ENCODE measurements around the gene RBX1. TPM values are rescaled to one million over a fixed set of nuclear protein-coding genes. Genes with fewer than 3 reads are reported as not detected.
A peak's percentile ranks its signal among the peaks of the same experiment; 100 is the strongest.

Gene RBX1
- total and polyA plus RNA-seq, 5 donors from 2014 or later: 40.8 to 264 (median 213) TPM

GRCh38 chr22:40955571-40955970, 4.4 kb downstream of the RBX1 start:
- H3K4me3 ChIP-seq (ENCODE audit: low read depth, low read length): no peak overlapping the region
- H3K9me3 Mint-ChIP-seq: peaks cover 0 to 2% (median 0%) of the 10 kb centered on the region in 7 donors
- peaks cover 33% of the 10 kb centered on the region for H3K4me1 ChIP-seq (ENCODE audit: control insufficient read depth, insufficient read depth, low read length, poor library complexity, severe bottlenecking)
- H3K4me3 Mint-ChIP-seq: no peak overlapping the region
- no peak for ATAC-seq (ENCODE audit: low read depth in 2 of 2)
- peaks cover 27% of the 10 kb centered on the region for H3K36me3 ChIP-seq (ENCODE audit: control insufficient read depth, insufficient read depth, low read length)
- H3K27ac ChIP-seq (ENCODE audit: insufficient read depth, low read length, poor library complexity, severe bottlenecking): no peak overlapping the region
- no peak overlapping the region for H3K27ac Mint-ChIP-seq
- peaks cover 18% of the 10 kb centered on the region for H3K36me3 Mint-ChIP-seq
- no peaks in the 10 kb centered on the region for H3K9me3 ChIP-seq (ENCODE audit: control insufficient read depth in 2 of 2, low read length in 2 of 2)
- H3K4me1 Mint-ChIP-seq: peaks cover 27 to 65% (median 47%) of the 10 kb centered on the region in 4 donors
- peaks cover 9% of the 10 kb centered on the region for H3K27me3 Mint-ChIP-seq
- peak in 1 of 3 donors; percentile 26 for DNase-seq
- H3K27me3 ChIP-seq (ENCODE audit: control insufficient read depth, insufficient read depth, low read length): no peaks in the 10 kb centered on the region

- peak overlapping the region in 1 of 3 donors; percentile 49 for H3K27ac Mint-ChIP-seq
- H3K4me1 Mint-ChIP-seq: peaks cover 23 to 57% (median 39%) of the 10 kb centered on the region in 4 donors
- H3K36me3 Mint-ChIP-seq: peaks cover 18% of the 10 kb centered on the region
- no peaks in the 10 kb centered on the region for H3K9me3 ChIP-seq (ENCODE audit: control insufficient read depth in 2 of 2, low read length in 2 of 2)
- no peaks in the 10 kb centered on the region for H3K27me3 ChIP-seq (ENCODE audit: control insufficient read depth, insufficient read depth, low read length)
- H3K27ac ChIP-seq (ENCODE audit: insufficient read depth, low read length, poor library complexity, severe bottlenecking): no peak overlapping the region
- H3K36me3 ChIP-seq (ENCODE audit: control insufficient read depth, insufficient read depth, low read length): peaks cover 31% of the 10 kb centered on the region
- H3K4me3 ChIP-seq (ENCODE audit: low read depth, low read length): no peak overlapping the region
- peaks cover 23% of the 10 kb centered on the region for H3K4me1 ChIP-seq (ENCODE audit: control insufficient read depth, insufficient read depth, low read length, poor library complexity, severe bottlenecking)
- peaks cover 0 to 2% (median 0%) of the 10 kb centered on the region in 7 donors for H3K9me3 Mint-ChIP-seq
- H3K4me3 Mint-ChIP-seq: no peak overlapping the region
- ATAC-seq (ENCODE audit: low read depth in 2 of 2) (no peak), DNase-seq (no peak)
- H3K27me3 Mint-ChIP-seq: no peaks in the 10 kb centered on the region
These were observed 6.4 kb downstream of the RBX1 start for GRCh38 chr22:40957601-40958000.

- peaks cover 21 to 50% (median 34%) of the 10 kb centered on the region in 4 donors for H3K4me1 Mint-ChIP-seq
- peaks cover 17% of the 10 kb centered on the region for H3K36me3 Mint-ChIP-seq
- DNase-seq (no peak), ATAC-seq (ENCODE audit: low read depth in 2 of 2) (no peak)
- Histone ChIP-seq H3K27ac (ENCODE audit: insufficient read depth, low read length, poor library complexity, severe bottlenecking) (no peak overlapping the region), H3K9me3 (ENCODE audit: control insufficient read depth in 2 of 2, low read length in 2 of 2) (no peaks in the 10 kb centered on the region), H3K4me1 (ENCODE audit: control insufficient read depth, insufficient read depth, low read length, poor library complexity, severe bottlenecking) (peaks cover 16% of the 10 kb centered on the region), H3K27me3 (ENCODE audit: control insufficient read depth, insufficient read depth, low read length) (no peaks in the 10 kb centered on the region), H3K36me3 (ENCODE audit: control insufficient read depth, insufficient read depth, low read length) (peaks cover 34% of the 10 kb centered on the region), H3K4me3 (ENCODE audit: low read depth, low read length) (no peak overlapping the region)
- no peaks in the 10 kb centered on the region for H3K27me3 Mint-ChIP-seq
- peak overlapping the region in 1 of 4 donors; percentile 21 for H3K4me3 Mint-ChIP-seq
- H3K9me3 Mint-ChIP-seq: peaks cover 0 to 2% (median 0%) of the 10 kb centered on the region in 7 donors
- peak overlapping the region in 2 of 3 donors; percentile 11 to 49 for H3K27ac Mint-ChIP-seq
These were observed 7.1 kb downstream of the RBX1 start for GRCh38 chr22:40958299-40958698.

GRCh38 chr22:40960145-40960544, 9.0 kb downstream of the RBX1 start:
- H3K4me1 ChIP-seq (ENCODE audit: control insufficient read depth, insufficient read depth, low read length, poor library complexity, severe bottlenecking): peaks cover 10% of the 10 kb centered on the region
- ATAC-seq (ENCODE audit: low read depth in 2 of 2) (no peak), DNase-seq (no peak)
- H3K27me3 ChIP-seq (ENCODE audit: control insufficient read depth, insufficient read depth, low read length): no peaks in the 10 kb centered on the region
- Mint-ChIP-seq H3K27ac (peak overlapping the region; percentile 38 to 74 (median 70)), H3K4me1 (peaks cover 11 to 38% (median 29%) of the 10 kb centered on the region in 4 donors), H3K36me3 (peaks cover 17% of the 10 kb centered on the region), H3K9me3 (peaks cover 0 to 2% (median 0%) of the 10 kb centered on the region in 7 donors), H3K4me3 (no peak overlapping the region), H3K27me3 (no peaks in the 10 kb centered on the region)
- no peak overlapping the region for H3K27ac ChIP-seq (ENCODE audit: insufficient read depth, low read length, poor library complexity, severe bottlenecking)
- peaks cover 43% of the 10 kb centered on the region for H3K36me3 ChIP-seq (ENCODE audit: control insufficient read depth, insufficient read depth, low read length)
- no peak overlapping the region for H3K4me3 ChIP-seq (ENCODE audit: low read depth, low read length)
- no peaks in the 10 kb centered on the region for H3K9me3 ChIP-seq (ENCODE audit: control insufficient read depth in 2 of 2, low read length in 2 of 2)

- peaks cover 9% of the 10 kb centered on the region for H3K4me1 ChIP-seq (ENCODE audit: control insufficient read depth, insufficient read depth, low read length, poor library complexity, severe bottlenecking)
- H3K27me3 ChIP-seq (ENCODE audit: control insufficient read depth, insufficient read depth, low read length): no peaks in the 10 kb centered on the region
- H3K27ac ChIP-seq (ENCODE audit: insufficient read depth, low read length, poor library complexity, severe bottlenecking): peak overlapping the region; percentile 33
- peaks cover 23% of the 10 kb centered on the region for H3K36me3 Mint-ChIP-seq
- H3K27me3 Mint-ChIP-seq: no peaks in the 10 kb centered on the region
- ATAC-seq (ENCODE audit: low read depth in 2 of 2): no peak
- no peak overlapping the region for H3K4me3 ChIP-seq (ENCODE audit: low read depth, low read length)
- H3K36me3 ChIP-seq (ENCODE audit: control insufficient read depth, insufficient read depth, low read length): peaks cover 66% of the 10 kb centered on the region
- peak in 1 of 3 donors; percentile 31 for DNase-seq
- H3K27ac Mint-ChIP-seq: peak overlapping the region; percentile 70 to 87 (median 80)
- H3K4me3 Mint-ChIP-seq: no peak overlapping the region
- H3K9me3 ChIP-seq (ENCODE audit: control insufficient read depth in 2 of 2, low read length in 2 of 2): no peaks in the 10 kb centered on the region
- peaks cover 14 to 26% (median 16%) of the 10 kb centered on the region in 4 donors for H3K4me1 Mint-ChIP-seq
- no peaks in the 10 kb centered on the region for H3K9me3 Mint-ChIP-seq
These were observed 15.0 kb downstream of the RBX1 start for GRCh38 chr22:40965936-40966725.

GRCh38 chr22:40966726-40967085, 15.5 kb downstream of the RBX1 start:
- peak overlapping the region; percentile 32 for H3K4me3 ChIP-seq (ENCODE audit: low read depth, low read length)
- Mint-ChIP-seq H3K4me1 (peaks cover 14 to 26% (median 16%) of the 10 kb centered on the region in 4 donors), H3K4me3 (peak overlapping the region in 2 of 4 donors; percentile 17 to 34), H3K36me3 (peaks cover 23% of the 10 kb centered on the region), H3K27me3 (no peaks in the 10 kb centered on the region), H3K9me3 (no peaks in the 10 kb centered on the region), H3K27ac (peak overlapping the region in 2 of 3 donors; percentile 80 to 87)
- peak overlapping the region; percentile 11 for H3K27ac ChIP-seq (ENCODE audit: insufficient read depth, low read length, poor library complexity, severe bottlenecking)
- DNase-seq (peak in 1 of 3 donors; percentile 13), ATAC-seq (ENCODE audit: low read depth in 2 of 2) (peak; percentile 64 to 69)
- no peaks in the 10 kb centered on the region for H3K9me3 ChIP-seq (ENCODE audit: control insufficient read depth in 2 of 2, low read length in 2 of 2)
- H3K36me3 ChIP-seq (ENCODE audit: control insufficient read depth, insufficient read depth, low read length): peaks cover 67% of the 10 kb centered on the region
- H3K27me3 ChIP-seq (ENCODE audit: control insufficient read depth, insufficient read depth, low read length): no peaks in the 10 kb centered on the region
- peaks cover 9% of the 10 kb centered on the region for H3K4me1 ChIP-seq (ENCODE audit: control insufficient read depth, insufficient read depth, low read length, poor library complexity, severe bottlenecking)

GRCh38 chr22:40967111-40967760, 16.1 kb downstream of the RBX1 start:
- ATAC-seq (ENCODE audit: low read depth in 2 of 2): no peak
- H3K27me3 ChIP-seq (ENCODE audit: control insufficient read depth, insufficient read depth, low read length): no peaks in the 10 kb centered on the region
- peaks cover 12 to 26% (median 16%) of the 10 kb centered on the region in 4 donors for H3K4me1 Mint-ChIP-seq
- peak overlapping the region in 1 of 4 donors; percentile 17 for H3K4me3 Mint-ChIP-seq
- no peaks in the 10 kb centered on the region for H3K27me3 Mint-ChIP-seq
- H3K9me3 Mint-ChIP-seq: no peaks in the 10 kb centered on the region
- peak overlapping the region; percentile 38 to 80 (median 42) for H3K27ac Mint-ChIP-seq
- peak overlapping the region; percentile 32 for H3K4me3 ChIP-seq (ENCODE audit: low read depth, low read length)
- no peak for DNase-seq
- H3K27ac ChIP-seq (ENCODE audit: insufficient read depth, low read length, poor library complexity, severe bottlenecking): peak overlapping the region; percentile 11
- peaks cover 9% of the 10 kb centered on the region for H3K4me1 ChIP-seq (ENCODE audit: control insufficient read depth, insufficient read depth, low read length, poor library complexity, severe bottlenecking)
- H3K9me3 ChIP-seq (ENCODE audit: control insufficient read depth in 2 of 2, low read length in 2 of 2): no peaks in the 10 kb centered on the region
- H3K36me3 ChIP-seq (ENCODE audit: control insufficient read depth, insufficient read depth, low read length): peaks cover 68% of the 10 kb centered on the region
- H3K36me3 Mint-ChIP-seq: peaks cover 23% of the 10 kb centered on the region

Measured in CD4-positive, CD25-positive, alpha-beta regulatory T cell (primary cell).